ENCODE measurements around the gene TMEM182.

The TMEM182 gene

GRCh38 chr2:102768892-102769291 is 7.1 kb downstream of the TMEM182 start:
- DNase-seq, result no peak

DNA sequence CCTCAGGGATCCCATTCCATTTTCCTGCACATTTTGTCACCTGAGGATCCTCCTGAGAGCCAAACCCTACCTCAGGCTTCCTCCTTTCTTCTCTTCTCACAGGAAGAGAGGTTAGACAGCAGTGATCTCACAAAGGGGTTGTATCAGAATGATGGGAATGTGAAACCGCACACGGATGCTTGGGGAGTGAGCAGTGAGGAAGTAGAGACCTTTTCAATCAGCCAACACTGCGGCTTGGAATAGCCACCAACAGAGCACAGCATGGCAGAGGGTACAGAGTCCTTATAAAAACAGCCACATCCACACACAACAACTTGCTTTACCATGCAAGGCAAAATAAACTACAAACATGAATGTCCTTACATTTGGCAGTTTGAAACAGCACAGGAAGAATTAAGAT is 8.7 kb downstream of the TMEM182 start:
- no peak for DNase-seq

DNA sequence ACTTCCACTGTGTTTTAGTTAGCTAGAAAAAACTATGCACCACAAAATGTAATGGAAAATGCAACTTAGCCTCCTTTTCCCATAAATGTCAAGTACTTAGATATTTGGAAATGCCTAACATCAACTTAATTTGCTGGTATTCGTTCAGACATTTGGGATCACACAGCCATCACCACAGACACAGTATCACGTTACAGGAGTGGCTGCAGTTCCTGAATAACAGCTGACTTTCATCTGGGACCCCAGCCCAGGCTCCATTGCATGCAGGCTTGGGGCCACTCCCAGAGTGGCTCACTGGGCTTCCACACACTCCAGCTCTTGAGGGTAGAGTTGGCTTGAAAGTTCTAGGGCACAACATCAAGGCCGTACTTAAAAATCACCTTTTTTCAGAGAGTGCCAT is 9.3 kb downstream of the TMEM182 start:
- no peak for DNase-seq

DNA sequence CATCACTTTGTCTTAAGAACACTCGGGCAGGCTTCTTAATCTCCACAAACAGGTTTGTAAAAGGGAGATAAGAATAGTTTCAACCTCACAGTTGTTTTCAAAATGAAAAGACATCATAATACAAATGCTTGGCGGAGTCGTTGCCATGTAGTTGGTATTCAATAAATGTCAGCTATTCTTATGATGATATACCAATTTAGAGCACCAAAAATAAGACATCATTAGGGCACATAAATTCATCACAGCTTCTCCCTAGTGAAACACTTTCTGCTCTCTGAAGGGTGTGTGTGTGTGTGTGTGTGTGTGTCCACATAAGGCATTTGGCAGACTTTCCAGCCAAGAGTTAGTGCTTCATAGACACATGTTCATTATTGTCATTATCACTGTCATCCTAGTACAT is 10.8 kb downstream of the TMEM182 start:
- DNase-seq, result no peak

DNA sequence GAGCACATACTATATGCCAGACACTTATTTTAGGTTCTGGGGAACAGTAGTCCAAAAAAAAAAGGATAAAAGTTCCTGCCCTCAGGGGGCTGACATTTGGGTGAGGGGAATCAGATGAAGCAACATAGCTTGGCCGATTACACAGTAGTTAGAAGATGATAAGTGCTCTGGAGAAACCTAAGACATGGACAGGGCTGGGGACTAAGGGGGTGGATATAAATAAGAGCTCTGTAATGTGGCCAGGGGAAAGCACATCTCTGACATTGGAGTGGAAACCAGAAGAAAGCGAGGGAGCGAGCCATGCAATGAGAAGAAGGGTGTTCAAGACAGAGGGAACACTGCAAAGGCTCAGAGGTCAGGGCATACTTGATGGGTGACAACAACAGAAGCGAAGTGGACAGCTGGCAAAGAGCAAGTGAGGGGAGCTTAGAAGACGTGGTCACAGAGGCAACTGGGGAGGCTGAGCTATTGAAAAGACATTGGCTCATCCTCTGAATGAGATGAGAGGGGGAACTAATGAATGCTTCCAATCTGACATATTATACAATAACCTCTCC is 11.4 kb downstream of the TMEM182 start:
- no peak for DNase-seq

- no peak for DNase-seq
Observed at GRCh38 chr2:102778260-102778659, 16.4 kb downstream of the TMEM182 start.

DNA sequence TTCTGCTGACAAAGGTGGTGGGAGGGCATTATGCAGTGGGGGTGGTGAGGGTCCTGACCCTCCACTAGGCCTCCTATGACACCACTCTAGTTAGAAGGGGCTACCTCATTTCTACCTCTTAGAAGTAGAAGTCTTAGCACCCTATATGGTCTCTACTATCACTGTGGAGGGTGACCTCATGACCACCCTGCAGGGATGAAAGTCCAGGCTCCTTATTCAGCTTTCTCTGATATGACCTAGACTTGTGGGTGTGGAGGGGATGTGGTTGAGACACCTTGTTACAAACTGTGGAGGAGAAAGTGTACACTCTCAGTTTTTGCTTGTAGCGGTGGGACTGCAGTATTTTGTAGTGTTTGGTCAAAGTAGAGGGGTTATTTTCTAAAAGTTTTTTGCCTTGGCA is 18.6 kb downstream of the TMEM182 start:
- no peak for DNase-seq

GRCh38 chr2:102782187-102782586 is 20.4 kb downstream of the TMEM182 start:
- DNase-seq, result no peak

GRCh38 chr2:102782933-102783332 is 21.1 kb downstream of the TMEM182 start:
- no peak for DNase-seq

DNA sequence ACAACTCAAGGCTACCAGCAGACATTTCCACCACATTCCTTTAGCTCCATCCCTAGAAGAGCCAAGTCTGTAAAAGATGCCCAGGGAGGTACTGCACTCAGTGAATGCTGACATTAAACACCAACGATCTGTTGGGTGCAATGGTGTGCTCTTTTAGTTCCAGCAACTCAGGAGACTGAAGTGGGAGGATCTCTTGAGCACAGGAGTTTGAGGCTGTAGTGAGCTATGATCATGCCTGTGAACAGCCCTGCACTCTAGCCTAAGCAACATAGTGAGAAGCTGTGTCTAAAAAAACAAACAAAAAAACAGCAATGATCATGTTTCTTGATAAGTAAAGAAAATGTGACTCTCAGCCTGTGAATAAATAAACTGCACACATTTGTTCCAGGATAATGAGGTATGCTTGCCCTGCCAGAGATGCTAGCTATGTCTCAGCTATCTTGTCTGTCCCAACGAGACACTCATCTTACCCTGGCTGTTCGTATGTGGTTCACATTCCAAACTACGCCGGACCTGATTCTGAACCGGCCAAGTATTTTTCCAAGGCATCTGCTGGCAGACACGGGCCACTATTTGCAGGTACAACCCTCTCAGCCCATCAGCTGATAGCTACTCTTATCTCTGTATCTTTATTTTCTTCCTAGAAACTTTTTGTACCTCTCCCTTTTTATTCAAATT is 21.8 kb downstream of the TMEM182 start:
- no peak for DNase-seq

GRCh38 chr2:102784940-102785339 is 23.1 kb downstream of the TMEM182 start:
- no peak for DNase-seq

DNA sequence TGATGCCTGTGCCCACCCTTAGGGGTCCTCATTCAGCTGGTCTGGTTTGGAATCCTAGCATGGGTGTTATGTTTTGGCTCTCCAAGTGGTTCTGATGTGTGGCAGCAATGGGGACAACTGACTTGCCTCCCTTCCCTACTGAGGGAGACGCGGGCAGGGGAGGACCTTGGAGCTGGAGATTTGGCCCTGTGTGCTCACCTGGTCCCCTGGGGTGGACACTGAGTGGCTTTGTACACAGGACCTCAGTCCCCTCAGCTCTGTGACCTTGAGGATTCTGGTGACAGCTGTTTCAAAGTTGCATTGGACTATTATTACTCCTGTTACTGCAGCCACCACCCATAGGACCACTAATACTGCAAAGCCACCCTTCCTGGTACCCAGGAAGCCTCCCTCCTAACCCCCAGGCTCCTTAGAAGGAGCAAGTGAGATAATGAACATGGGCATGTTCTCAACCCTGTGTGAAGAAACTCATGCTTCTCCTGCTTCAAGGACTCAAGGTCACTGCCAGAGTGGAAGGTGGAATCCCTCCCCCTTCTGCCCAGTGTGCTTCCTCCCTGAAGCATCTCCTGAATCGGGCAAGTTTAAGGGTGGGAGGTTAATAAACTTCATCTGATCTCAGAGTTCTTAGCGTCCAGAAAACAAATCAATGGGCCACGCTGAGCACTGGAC is 26.5 kb downstream of the TMEM182 start:
- no peak for DNase-seq

- DNase-seq, result no peak
Observed at GRCh38 chr2:102788885-102789260, 27.0 kb downstream of the TMEM182 start.

DNA sequence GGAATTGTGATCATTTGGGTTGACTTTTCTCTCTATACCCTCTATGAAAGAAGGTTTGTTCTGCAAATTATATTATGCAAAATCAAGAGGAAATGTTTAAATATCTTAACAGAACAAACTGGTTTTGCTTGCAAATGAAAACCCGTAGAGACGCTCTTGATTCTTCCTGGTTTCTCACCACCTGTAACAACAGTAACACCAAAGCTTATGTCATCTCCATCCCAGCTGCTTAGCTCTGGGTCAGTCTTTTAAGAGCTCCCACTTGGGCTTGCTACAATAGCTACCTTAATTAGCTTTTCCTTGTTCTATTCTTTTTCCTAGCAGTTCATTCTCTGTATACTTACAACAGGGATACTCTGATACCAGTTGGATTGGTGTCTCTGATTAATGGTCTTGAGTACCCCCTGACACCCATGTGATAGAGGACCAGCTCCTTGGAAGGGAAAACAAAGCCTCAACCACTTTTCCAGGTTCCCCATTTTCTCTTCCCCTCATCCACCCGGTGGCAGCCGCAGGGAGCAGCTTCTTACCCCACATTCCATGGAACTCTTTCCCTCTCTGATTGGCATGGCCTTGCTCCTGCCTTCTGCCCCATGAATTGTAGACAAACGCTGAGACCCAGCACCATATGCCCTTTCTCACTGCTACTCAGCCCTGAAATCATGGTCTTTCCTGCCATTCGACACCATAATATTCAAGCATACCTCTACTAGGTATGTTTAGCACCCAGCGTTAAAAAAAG is 27.7 kb downstream of the TMEM182 start:
- DNase-seq, result no peak

DNA sequence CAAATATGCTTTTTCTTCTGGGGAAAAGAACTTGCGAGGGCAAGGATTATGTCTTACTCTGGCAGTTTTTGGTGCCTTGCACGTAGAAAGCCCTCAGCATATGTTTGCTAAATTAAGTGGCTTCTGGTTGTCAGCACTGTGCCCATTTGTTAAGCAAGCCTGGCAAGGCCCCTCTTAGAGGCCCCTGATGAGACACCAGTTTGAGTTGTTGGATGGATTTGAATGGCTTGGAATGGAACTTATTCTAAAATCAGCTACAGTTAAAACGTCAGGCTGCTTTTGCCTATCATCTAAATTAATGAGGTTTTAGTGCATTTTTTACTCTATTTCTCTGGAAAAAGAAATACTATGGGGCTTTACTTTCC is 28.2 kb downstream of the TMEM182 start:
- DNase-seq, result no peak

- DNase-seq, result no peak
Observed at GRCh38 chr2:102792568-102793208, 30.9 kb downstream of the TMEM182 start.

- DNase-seq, result no peak
Observed at GRCh38 chr2:102795641-102796040, 33.8 kb downstream of the TMEM182 start.

DNA sequence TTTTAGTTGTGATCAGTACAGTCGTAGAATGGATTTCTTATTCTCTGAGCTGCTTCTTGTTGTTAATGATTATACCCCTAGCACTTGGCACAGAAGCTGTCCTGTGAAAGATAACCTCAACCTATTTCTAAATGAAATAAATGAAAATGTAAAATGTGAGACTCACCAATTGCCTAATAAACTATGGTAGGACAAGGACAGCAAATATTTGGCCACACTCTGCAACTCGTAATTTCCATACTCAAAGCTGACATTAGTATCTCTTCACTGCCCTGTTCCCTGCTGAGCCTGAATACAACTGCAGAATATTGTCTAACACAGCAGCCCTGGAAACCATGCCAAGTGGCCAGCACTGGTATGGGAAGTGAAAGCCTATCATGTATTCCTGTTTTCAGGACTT is 34.5 kb downstream of the TMEM182 start:
- no peak for DNase-seq

DNA sequence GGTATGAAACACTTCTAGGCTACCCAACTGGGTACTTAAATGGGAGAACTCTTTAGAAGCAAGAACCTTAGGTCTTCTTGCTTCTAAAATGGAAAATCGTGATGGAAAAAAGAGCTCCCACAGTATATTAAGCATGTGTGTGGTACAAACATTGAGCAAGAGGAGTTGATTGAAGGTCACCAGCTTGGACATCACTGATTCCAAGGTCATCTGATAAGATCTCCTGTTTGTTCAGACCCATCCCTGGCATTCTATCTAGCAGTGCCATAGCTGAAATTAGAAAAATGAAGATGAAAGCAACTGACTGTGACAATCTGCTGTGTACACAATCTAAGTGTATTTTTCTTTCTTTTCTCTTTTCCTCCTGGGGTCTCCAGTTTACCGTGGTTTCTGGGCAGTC is 35.7 kb downstream of the TMEM182 start:
- no peak for DNase-seq

DNA sequence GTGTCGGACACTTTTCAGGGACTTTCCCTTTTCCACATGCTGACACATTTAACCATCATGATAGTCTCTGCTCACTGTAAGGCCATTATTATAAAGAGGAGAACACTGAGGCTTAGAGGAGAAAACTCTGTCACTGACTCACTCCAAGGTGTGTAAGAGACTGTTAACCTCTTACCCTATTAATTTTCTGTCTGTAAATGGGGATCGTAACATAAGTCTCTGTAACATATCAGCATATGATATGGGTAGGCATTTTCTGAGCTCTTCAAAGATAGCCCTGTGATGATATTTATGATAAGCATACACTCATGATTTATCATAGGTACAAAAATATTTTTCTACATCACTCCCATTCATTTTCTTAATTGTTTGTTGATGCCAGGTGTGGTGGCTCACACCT is 36.4 kb downstream of the TMEM182 start:
- no peak for DNase-seq

DNA sequence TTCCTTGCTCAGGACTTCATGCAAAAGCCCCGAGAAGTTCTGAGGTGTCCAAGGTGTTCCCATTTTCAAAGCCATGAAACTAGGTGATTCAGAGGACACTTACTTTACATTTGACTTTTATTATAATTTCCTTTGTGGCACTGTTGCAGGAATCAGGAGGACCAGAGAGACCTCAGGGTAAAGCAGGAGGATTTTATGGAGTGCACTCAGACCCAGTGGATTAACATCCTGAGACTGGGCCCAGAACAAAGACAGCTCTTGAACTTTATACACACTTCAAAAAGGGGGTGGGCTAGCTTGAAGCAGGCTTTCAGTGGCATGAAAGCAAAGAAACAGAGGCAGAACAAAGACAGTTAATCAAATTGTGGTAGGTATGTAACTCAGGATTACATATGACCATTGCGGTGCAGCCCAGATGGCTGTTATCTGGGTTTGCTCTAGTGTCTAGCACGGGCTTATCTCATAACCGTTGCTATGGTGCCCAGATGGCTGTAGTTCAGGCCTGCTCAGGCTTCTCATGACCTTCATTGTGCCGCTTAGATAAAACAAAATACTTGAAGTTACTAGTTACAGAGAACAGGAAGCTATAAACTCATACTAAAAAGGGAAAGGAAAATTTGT is 39.4 kb downstream of the TMEM182 start:
- DNase-seq, result no peak

- no peak for DNase-seq
Observed at GRCh38 chr2:102801858-102802699, 40.2 kb downstream of the TMEM182 start.
